ENCODE data around the gene KDM2B.
A peak's percentile ranks its signal among the peaks of the same experiment; 100 is the strongest.

The KDM2B gene

GRCh38 chr12:121470751-121471150 is 110.1 kb downstream of the KDM2B start:
- H2BK15ac ChIP-seq (ENCODE audit: low read depth, poor library complexity, severe bottlenecking): no peak overlapping the region
- no peak overlapping the region for H3K4me2 ChIP-seq (ENCODE audit: low read length, poor library complexity, severe bottlenecking)
- no peak overlapping the region for H2BK120ac ChIP-seq (ENCODE audit: low read depth, low read length)
- no peak overlapping the region for H4K8ac ChIP-seq (ENCODE audit: low read length)
- no peak overlapping the region for H3K14ac ChIP-seq (ENCODE audit: low read length in 2 of 2)
- H3K9ac ChIP-seq (ENCODE audit: low read length): no peak overlapping the region
- no peak overlapping the region for H2AFZ ChIP-seq (ENCODE audit: low read depth, low read length)
- no peak overlapping the region for H3K4ac ChIP-seq (ENCODE audit: low read depth in 1 of 2, low read length in 2 of 2)
- no peak overlapping the region for H3K23ac ChIP-seq (ENCODE audit: low read length in 2 of 2)
- 92% methylated on average over 2 of the region's 2 CpGs for WGBS
- peak overlapping the region in 1 of 2 experiments; percentile 21 for H3K18ac ChIP-seq (ENCODE audit: low read depth in 1 of 2, low read length in 2 of 2)
- no peak overlapping the region for H2BK12ac ChIP-seq (ENCODE audit: low read length in 2 of 2)
- no peaks in the 10 kb centered on the region for H3K27me3 ChIP-seq (ENCODE audit: control insufficient read depth in 1 of 2, insufficient read depth in 1 of 2, low read length in 2 of 2)
- H3K4me1 ChIP-seq (ENCODE audit: control insufficient read depth, insufficient read depth, low read depth, low read length): peaks cover 6% of the 10 kb centered on the region
- H3K27ac ChIP-seq (ENCODE audit: low read length, poor library complexity, severe bottlenecking): no peak overlapping the region
- H2AK5ac ChIP-seq (ENCODE audit: low read length, severe bottlenecking): no peak overlapping the region
- H2BK5ac ChIP-seq (ENCODE audit: low read depth, low read length, poor library complexity, severe bottlenecking): no peak overlapping the region
- H3K9me3 ChIP-seq (ENCODE audit: control insufficient read depth, low read length): no peaks in the 10 kb centered on the region
- no peak for DNase-seq
- H4K91ac ChIP-seq (ENCODE audit: low read length): no peak overlapping the region
- H3K36me3 ChIP-seq (ENCODE audit: control insufficient read depth in 1 of 2, insufficient read depth in 2 of 2, low read depth in 1 of 2, low read length in 2 of 2): no peaks in the 10 kb centered on the region
- no peak overlapping the region for H3K4me3 ChIP-seq (ENCODE audit: insufficient read depth in 1 of 2, low read depth in 1 of 2, low read length in 2 of 2)
- H3K79me1 ChIP-seq (replicated peaks; ENCODE audit: low read length, poor library complexity, severe bottlenecking): peaks cover 2% of the 10 kb centered on the region

- Histone ChIP-seq H2AFZ (ENCODE audit: low read depth, low read length) (no peak overlapping the region), H3K36me3 (ENCODE audit: control insufficient read depth in 1 of 2, insufficient read depth in 2 of 2, low read depth in 1 of 2, low read length in 2 of 2) (peaks cover 0 to 5% of the 10 kb centered on the region in 2 experiments), H3K9me3 (ENCODE audit: control insufficient read depth, low read length) (no peaks in the 10 kb centered on the region), H3K18ac (ENCODE audit: low read depth in 1 of 2, low read length in 2 of 2) (no peak overlapping the region), H3K27me3 (ENCODE audit: control insufficient read depth in 1 of 2, insufficient read depth in 1 of 2, low read length in 2 of 2) (no peaks in the 10 kb centered on the region), H3K9ac (ENCODE audit: low read length) (peak overlapping the region; percentile 4), H4K8ac (ENCODE audit: low read length) (peak overlapping the region; percentile 50), H3K4me1 (ENCODE audit: control insufficient read depth, insufficient read depth, low read depth, low read length) (peaks cover 6% of the 10 kb centered on the region), H3K79me1 (replicated peaks; ENCODE audit: low read length, poor library complexity, severe bottlenecking) (peaks cover 16% of the 10 kb centered on the region), H2BK120ac (ENCODE audit: low read depth, low read length) (no peak overlapping the region), H2BK15ac (ENCODE audit: low read depth, poor library complexity, severe bottlenecking) (no peak overlapping the region), H3K27ac (ENCODE audit: low read length, poor library complexity, severe bottlenecking) (no peak overlapping the region), H2AK5ac (ENCODE audit: low read length, severe bottlenecking) (no peak overlapping the region), H4K91ac (ENCODE audit: low read length) (no peak overlapping the region), H2BK5ac (ENCODE audit: low read depth, low read length, poor library complexity, severe bottlenecking) (no peak overlapping the region), H3K4me3 (ENCODE audit: insufficient read depth in 1 of 2, low read depth in 1 of 2, low read length in 2 of 2) (peak overlapping the region in 1 of 2 experiments; percentile 73), H3K14ac (ENCODE audit: low read length in 2 of 2) (no peak overlapping the region), H3K23ac (ENCODE audit: low read length in 2 of 2) (no peak overlapping the region), H2BK12ac (ENCODE audit: low read length in 2 of 2) (peak overlapping the region in 1 of 2 experiments; percentile 9), H3K4ac (ENCODE audit: low read depth in 1 of 2, low read length in 2 of 2) (no peak overlapping the region), H3K4me2 (ENCODE audit: low read length, poor library complexity, severe bottlenecking) (no peak overlapping the region)
- WGBS: 43% methylated on average over 4 of the region's 4 CpGs
- DNase-seq: peak; percentile 59
Observed at GRCh38 chr12:121468499-121468801, 112.4 kb downstream of the KDM2B start.

GRCh38 chr12:121467638-121468498 is 113.0 kb downstream of the KDM2B start:
- Histone ChIP-seq H2BK12ac (ENCODE audit: low read length in 2 of 2) (peak overlapping the region in 1 of 2 experiments; percentile 9), H3K18ac (ENCODE audit: low read depth in 1 of 2, low read length in 2 of 2) (peak overlapping the region in 1 of 2 experiments; percentile 16), H2AFZ (ENCODE audit: low read depth, low read length) (no peak overlapping the region), H3K4me1 (ENCODE audit: control insufficient read depth, insufficient read depth, low read depth, low read length) (peaks cover 6% of the 10 kb centered on the region), H2BK15ac (ENCODE audit: low read depth, poor library complexity, severe bottlenecking) (no peak overlapping the region), H4K8ac (ENCODE audit: low read length) (peak overlapping the region; percentile 5), H4K91ac (ENCODE audit: low read length) (no peak overlapping the region), H3K4me3 (ENCODE audit: insufficient read depth in 1 of 2, low read depth in 1 of 2, low read length in 2 of 2) (peak overlapping the region; percentile 60 to 73), H3K4ac (ENCODE audit: low read depth in 1 of 2, low read length in 2 of 2) (no peak overlapping the region), H3K9ac (ENCODE audit: low read length) (peak overlapping the region; percentile 4), H3K27me3 (ENCODE audit: control insufficient read depth in 1 of 2, insufficient read depth in 1 of 2, low read length in 2 of 2) (no peaks in the 10 kb centered on the region), H2BK120ac (ENCODE audit: low read depth, low read length) (no peak overlapping the region), H3K23ac (ENCODE audit: low read length in 2 of 2) (no peak overlapping the region), H3K14ac (ENCODE audit: low read length in 2 of 2) (no peak overlapping the region), H3K36me3 (ENCODE audit: control insufficient read depth in 1 of 2, insufficient read depth in 2 of 2, low read depth in 1 of 2, low read length in 2 of 2) (peaks cover 0 to 5% of the 10 kb centered on the region in 2 experiments), H3K4me2 (ENCODE audit: low read length, poor library complexity, severe bottlenecking) (peak overlapping the region; percentile 96), H2AK5ac (ENCODE audit: low read length, severe bottlenecking) (no peak overlapping the region), H2BK5ac (ENCODE audit: low read depth, low read length, poor library complexity, severe bottlenecking) (no peak overlapping the region), H3K79me1 (replicated peaks; ENCODE audit: low read length, poor library complexity, severe bottlenecking) (peaks cover 17% of the 10 kb centered on the region), H3K9me3 (ENCODE audit: control insufficient read depth, low read length) (no peaks in the 10 kb centered on the region), H3K27ac (ENCODE audit: low read length, poor library complexity, severe bottlenecking) (no peak overlapping the region)
- 7% methylated on average over 46 of the region's 48 CpGs for WGBS
- peak; percentile 45 for DNase-seq

GRCh38 chr12:121466794-121467637 is 113.8 kb downstream of the KDM2B start:
- peak overlapping the region; percentile 46 for H4K8ac ChIP-seq (ENCODE audit: low read length)
- peak overlapping the region; percentile 96 for H3K4me2 ChIP-seq (ENCODE audit: low read length, poor library complexity, severe bottlenecking)
- peaks cover 6% of the 10 kb centered on the region for H3K4me1 ChIP-seq (ENCODE audit: control insufficient read depth, insufficient read depth, low read depth, low read length)
- DNase-seq: peak; percentile 85
- peaks cover 19% of the 10 kb centered on the region for H3K79me1 ChIP-seq (replicated peaks; ENCODE audit: low read length, poor library complexity, severe bottlenecking)
- H2AK5ac ChIP-seq (ENCODE audit: low read length, severe bottlenecking): no peak overlapping the region
- H2BK15ac ChIP-seq (ENCODE audit: low read depth, poor library complexity, severe bottlenecking): peak overlapping the region; percentile 87
- H3K23ac ChIP-seq (ENCODE audit: low read length in 2 of 2): no peak overlapping the region
- peak overlapping the region in 1 of 2 experiments; percentile 46 for H3K18ac ChIP-seq (ENCODE audit: low read depth in 1 of 2, low read length in 2 of 2)
- no peak overlapping the region for H4K91ac ChIP-seq (ENCODE audit: low read length)
- H2BK5ac ChIP-seq (ENCODE audit: low read depth, low read length, poor library complexity, severe bottlenecking): peak overlapping the region; percentile 59
- H3K4ac ChIP-seq (ENCODE audit: low read depth in 1 of 2, low read length in 2 of 2): peak overlapping the region; percentile 58 to 64
- peak overlapping the region; percentile 58 for H2AFZ ChIP-seq (ENCODE audit: low read depth, low read length)
- no peak overlapping the region for H3K27ac ChIP-seq (ENCODE audit: low read length, poor library complexity, severe bottlenecking)
- no peaks in the 10 kb centered on the region for H3K9me3 ChIP-seq (ENCODE audit: control insufficient read depth, low read length)
- no peak overlapping the region for H2BK12ac ChIP-seq (ENCODE audit: low read length in 2 of 2)
- H3K27me3 ChIP-seq (ENCODE audit: control insufficient read depth in 1 of 2, insufficient read depth in 1 of 2, low read length in 2 of 2): no peaks in the 10 kb centered on the region
- WGBS: 2% methylated on average over 84 of the region's 139 CpGs
- no peak overlapping the region for H2BK120ac ChIP-seq (ENCODE audit: low read depth, low read length)
- H3K9ac ChIP-seq (ENCODE audit: low read length): peak overlapping the region; percentile 68
- peak overlapping the region in 1 of 2 experiments; percentile 3 for H3K14ac ChIP-seq (ENCODE audit: low read length in 2 of 2)
- peak overlapping the region; percentile 76 to 83 for H3K4me3 ChIP-seq (ENCODE audit: insufficient read depth in 1 of 2, low read depth in 1 of 2, low read length in 2 of 2)
- H3K36me3 ChIP-seq (ENCODE audit: control insufficient read depth in 1 of 2, insufficient read depth in 2 of 2, low read depth in 1 of 2, low read length in 2 of 2): peaks cover 0 to 5% of the 10 kb centered on the region in 2 experiments
